GM18498 (cell line): ENCODE measurements around the gene TUBA3C.
"Not testable (repeated sequence)": the region's sequence is repeated elsewhere in the genome, so short reads cannot be mapped to it uniquely, and the experiment has no call there.

Source experiments
- ATAC-seq: cut with Tn5 transposase; IDR thresholded peaks from one replicate; pipeline ENCODE4 v1.9.1; 2021; ENCODE audit warnings: mild to moderate bottlenecking, moderate library complexity; ENCODE audit not compliant: unreplicated experiment

The TUBA3C gene

GRCh38 chr13:19181621-19182485 is at the start of gene TUBA3C:
TSS of gene TUBA3C (minus strand) at chr13:19181824. CDS start at chr13:19181747, 77 bp downstream.
- ATAC-seq: no peak

GRCh38 chr13:19207413-19207812 is 25.8 kb upstream of the TUBA3C start:
- ATAC-seq: not testable (repeated sequence)

GRCh38 chr13:19192622-19193021 is 11.0 kb upstream of the TUBA3C start:
- ATAC-seq: not testable (repeated sequence)

- not testable (repeated sequence) for ATAC-seq
Measured at GRCh38 chr13:19189911-19190310, 8.3 kb upstream of the TUBA3C start.

GRCh38 chr13:19189368-19189767 is 7.7 kb upstream of the TUBA3C start:
- not testable (repeated sequence) for ATAC-seq

- no peak for ATAC-seq
Measured at GRCh38 chr13:19185865-19186645, 4.4 kb upstream of the TUBA3C start.

GRCh38 chr13:19185086-19185864 is 3.7 kb upstream of the TUBA3C start:
- no peak for ATAC-seq

- ATAC-seq: no peak
Measured at GRCh38 chr13:19184176-19184575, 2.6 kb upstream of the TUBA3C start.

GRCh38 chr13:19183676-19184075 is 2.1 kb upstream of the TUBA3C start:
- ATAC-seq: no peak

GRCh38 chr13:19182536-19182935 is 912 bp upstream of the TUBA3C start:
- no peak for ATAC-seq

- ATAC-seq: no peak
Measured at GRCh38 chr13:19181021-19181620, 503 bp downstream of the TUBA3C start.

GRCh38 chr13:19179916-19180315 is 1.7 kb downstream of the TUBA3C start:
- ATAC-seq: no peak

- ATAC-seq: no peak
Measured at GRCh38 chr13:19178901-19179593, 2.6 kb downstream of the TUBA3C start.

- not testable (repeated sequence) for ATAC-seq
Measured at GRCh38 chr13:19176981-19177776, 4.4 kb downstream of the TUBA3C start.

GRCh38 chr13:19173752-19174151 is 7.9 kb downstream of the TUBA3C start:
- no peak for ATAC-seq

- ATAC-seq: no peak
Measured at GRCh38 chr13:19172647-19173030, 9.0 kb downstream of the TUBA3C start.

GRCh38 chr13:19172007-19172646 is 9.5 kb downstream of the TUBA3C start:
- ATAC-seq: no peak

- ATAC-seq: no peak
Measured at GRCh38 chr13:19171563-19171962, 10.1 kb downstream of the TUBA3C start.

GRCh38 chr13:19169991-19170390 is 11.6 kb downstream of the TUBA3C start:
- no peak for ATAC-seq
